Cerebellar nuclear complex (tissue), 1 donor: ENCODE data around the gene SCUBE3.

Source experiments
- DNase-seq, 2 experiments: peaks; one replicate each; lab custom pipeline; 2025; lab: John Stamatoyannopoulos, UW

The SCUBE3 gene

GRCh38 chr6:35181933-35182612 is 31.7 kb upstream of the SCUBE3 start:
- no peak for DNase-seq

- DNase-seq, result no peak
Observed at GRCh38 chr6:35183281-35183680, 30.5 kb upstream of the SCUBE3 start.

GRCh38 chr6:35183935-35184334 is 29.8 kb upstream of the SCUBE3 start:
- DNase-seq, result no peak

- no peak for DNase-seq
Observed at GRCh38 chr6:35184580-35185301, 29.0 kb upstream of the SCUBE3 start.

- DNase-seq, result no peak
Observed at GRCh38 chr6:35185302-35185681, 28.5 kb upstream of the SCUBE3 start.

GRCh38 chr6:35185971-35186370 is 27.8 kb upstream of the SCUBE3 start:
- no peak for DNase-seq

- DNase-seq, result no peak
Observed at GRCh38 chr6:35186571-35186970, 27.2 kb upstream of the SCUBE3 start.

- DNase-seq, result no peak
Observed at GRCh38 chr6:35188886-35189285, 24.9 kb upstream of the SCUBE3 start.

- no peak for DNase-seq
Observed at GRCh38 chr6:35190306-35190705, 23.4 kb upstream of the SCUBE3 start.

GRCh38 chr6:35191889-35192288 is 21.9 kb upstream of the SCUBE3 start:
- DNase-seq, result no peak

GRCh38 chr6:35192301-35192860 is 21.4 kb upstream of the SCUBE3 start:
- DNase-seq, result no peak

- DNase-seq, result no peak
Observed at GRCh38 chr6:35194390-35194789, 19.4 kb upstream of the SCUBE3 start.

GRCh38 chr6:35195120-35195780 is 18.5 kb upstream of the SCUBE3 start:
- no peak for DNase-seq

- no peak for DNase-seq
Observed at GRCh38 chr6:35197196-35197595, 16.6 kb upstream of the SCUBE3 start.

GRCh38 chr6:35199866-35200265 is 13.9 kb upstream of the SCUBE3 start:
- no peak for DNase-seq

- DNase-seq, result no peak
Observed at GRCh38 chr6:35202066-35202546, 11.7 kb upstream of the SCUBE3 start.

GRCh38 chr6:35203152-35203670 is 10.5 kb upstream of the SCUBE3 start:
- no peak for DNase-seq

GRCh38 chr6:35203680-35204079 is 10.1 kb upstream of the SCUBE3 start:
- DNase-seq, result no peak

GRCh38 chr6:35206346-35206745 is 7.4 kb upstream of the SCUBE3 start:
- no peak for DNase-seq

- DNase-seq, result no peak
Observed at GRCh38 chr6:35208419-35208818, 5.3 kb upstream of the SCUBE3 start.

GRCh38 chr6:35209081-35209480 is 4.7 kb upstream of the SCUBE3 start:
- DNase-seq, result no peak

- DNase-seq, result no peak
Observed at GRCh38 chr6:35209622-35210247, 4.0 kb upstream of the SCUBE3 start.
